GM12878 (cell line): ENCODE measurements around the gene ZFP62. TPM values are rescaled to one million over a fixed set of nuclear protein-coding genes. Genes with fewer than 3 reads are reported as not detected.
A peak's percentile ranks its signal among the peaks of the same experiment; 100 is the strongest.

ENCODE experiments used
- EGR1 ChIP-seq, 2 experiments: IDR thresholded peaks; 1 replicate in 1 of 2; 2 replicates in 1 of 2; pipeline ENCODE4 v1.6.1; 2011 to 2012; ENCODE audit warnings: low read depth in 2 of 2, low read length in 2 of 2, borderline replicate concordance in 1 of 2, mild to moderate bottlenecking in 1 of 2, moderate library complexity in 1 of 2
- FOXM1 ChIP-seq: IDR thresholded peaks from 2 replicates; pipeline ENCODE4 v1.6.1; 2012; ENCODE audit warnings: low read depth, mild to moderate bottlenecking, inconsistent platforms, low read length, moderate library complexity
- IKZF2 ChIP-seq, 2 experiments: fragments of 450-650 bp; IDR thresholded peaks; 2 replicates each; pipeline ENCODE4 v1.6.1; 2017; ENCODE audit warnings: mild to moderate bottlenecking in 2 of 2, moderate library complexity in 2 of 2
- JUNB ChIP-seq: IDR thresholded peaks from 2 replicates; pipeline ENCODE4 v1.6.1; 2016; ENCODE audit warnings: antibody characterized with exemption, mild to moderate bottlenecking
- MEF2B ChIP-seq: fragments of 450-650 bp; IDR thresholded peaks from 2 replicates; pipeline ENCODE4 v1.6.1; 2018; ENCODE audit warnings: mild to moderate bottlenecking, moderate library complexity; ENCODE audit not compliant: partially characterized antibody, poor library complexity, severe bottlenecking
- NR2C1 ChIP-seq: fragments of 450-650 bp; IDR thresholded peaks from 2 replicates; pipeline ENCODE4 v1.6.1; 2017; ENCODE audit warnings: antibody characterized with exemption, mild to moderate bottlenecking, moderate library complexity
- NR2C2 ChIP-seq: IDR thresholded peaks from 2 replicates; pipeline ENCODE4 v1.6.1; 2011; ENCODE audit warnings: borderline replicate concordance, low read depth; ENCODE audit not compliant: control insufficient read depth, insufficient read length
- NR2F1 ChIP-seq: fragments of 450-650 bp; conservative IDR thresholded peaks from 2 replicates; pipeline ENCODE4 v1.6.1; 2017; ENCODE audit warnings: mild to moderate bottlenecking
- PAX5 ChIP-seq: IDR thresholded peaks from 2 replicates; pipeline ENCODE4 v1.6.1; 2011; ENCODE audit warnings: low read depth, low read length, borderline replicate concordance
- PML ChIP-seq: IDR thresholded peaks from 2 replicates; pipeline ENCODE4 v1.6.1; 2012; ENCODE audit warnings: low read length, inconsistent platforms
- RAD51 ChIP-seq: fragments of 450-650 bp; IDR thresholded peaks from 2 replicates; pipeline ENCODE4 v1.6.1; 2016; ENCODE audit warnings: moderate library complexity, mild to moderate bottlenecking, inconsistent platforms
- RCOR1 ChIP-seq: conservative IDR thresholded peaks from 2 replicates; pipeline ENCODE4 v1.6.1; 2012; ENCODE audit warnings: low read depth, low read length, improper control_type of control experiment
- SIX5 ChIP-seq: IDR thresholded peaks from 2 replicates; pipeline ENCODE4 v1.6.1; 2011; ENCODE audit warnings: mild to moderate bottlenecking, low read depth, low read length, moderate library complexity; ENCODE audit not compliant: severe bottlenecking
- TAF1 ChIP-seq: IDR thresholded peaks from 2 replicates; pipeline ENCODE4 v1.6.1; 2011; ENCODE audit warnings: mild to moderate bottlenecking, low read depth, low read length, borderline replicate concordance
- polyA plus RNA-seq, 11 experiments: library from polyadenylated mRNA; depleted of rRNA in 4 of 11; unstranded in 6 of 11; stranded (reverse) in 5 of 11; fragments of >200 nt; fragmentation: Nextera tagmentation in 4 of 11; fragmentation: Illumina TruSeq in 1 of 11; extraction: Ambion mirVana in 4 of 11; extraction: Trizol in 1 of 11; gene quantifications; 1 replicate in 1 of 11; 2 replicates in 10 of 11; pipeline versions ENCODE4 v1.2.1 to v1.2.3, GENCODE V29; 2011 to 2016; ENCODE audit warnings: inconsistent platforms in 2 of 11, missing spikeins in 2 of 11, low read depth in 1 of 11
- total RNA-seq, 4 experiments: library from RNA; depleted of rRNA in 3 of 4; stranded (reverse); fragments of >200 nt in 3 of 4; fragmentation: Illumina TruSeq in 1 of 4; extraction: Trizol in 1 of 4; gene quantifications; 2 replicates each; pipeline versions ENCODE4 v1.2.1 to v1.2.3, GENCODE V29; 2013 to 2021
- TF ChIP-seq, protein P1 (sequence below): fragments of 450-650 bp; formaldehyde crosslinking; IDR thresholded peaks from 2 replicates; pipeline ENCODE4 v1.4.0; 2022; ENCODE audit warnings: mild to moderate bottlenecking, moderate library complexity
- TF ChIP-seq, protein P2 (sequence below): fragments of 450-650 bp; conservative IDR thresholded peaks from 2 replicates; pipeline ENCODE4 v1.6.1; 2017; ENCODE audit warnings: mild to moderate bottlenecking, moderate library complexity
- TF ChIP-seq, protein P3 (sequence below): IDR thresholded peaks from 2 replicates; pipeline ENCODE4 v1.6.1; 2011; ENCODE audit warnings: low read depth, low read length, improper control_type of control experiment, borderline replicate concordance
- TF ChIP-seq, protein P4 (sequence below): fragments of 450-650 bp; IDR thresholded peaks from 2 replicates; pipeline ENCODE4 v1.6.1; 2017; ENCODE audit warnings: mild to moderate bottlenecking
- TF ChIP-seq, protein P5 (sequence below): fragments of 450-650 bp; IDR thresholded peaks from 2 replicates; pipeline ENCODE4 v1.6.1; 2017; ENCODE audit warnings: low read depth, mild to moderate bottlenecking, moderate library complexity

The ZFP62 gene
- total and polyA plus RNA-seq, 10 of the 15 experiments (the other 5 are each of a cell fraction or from before 2014, with no cell fraction given): 9.2 to 39.7 (median 21.1) TPM

DNA sequence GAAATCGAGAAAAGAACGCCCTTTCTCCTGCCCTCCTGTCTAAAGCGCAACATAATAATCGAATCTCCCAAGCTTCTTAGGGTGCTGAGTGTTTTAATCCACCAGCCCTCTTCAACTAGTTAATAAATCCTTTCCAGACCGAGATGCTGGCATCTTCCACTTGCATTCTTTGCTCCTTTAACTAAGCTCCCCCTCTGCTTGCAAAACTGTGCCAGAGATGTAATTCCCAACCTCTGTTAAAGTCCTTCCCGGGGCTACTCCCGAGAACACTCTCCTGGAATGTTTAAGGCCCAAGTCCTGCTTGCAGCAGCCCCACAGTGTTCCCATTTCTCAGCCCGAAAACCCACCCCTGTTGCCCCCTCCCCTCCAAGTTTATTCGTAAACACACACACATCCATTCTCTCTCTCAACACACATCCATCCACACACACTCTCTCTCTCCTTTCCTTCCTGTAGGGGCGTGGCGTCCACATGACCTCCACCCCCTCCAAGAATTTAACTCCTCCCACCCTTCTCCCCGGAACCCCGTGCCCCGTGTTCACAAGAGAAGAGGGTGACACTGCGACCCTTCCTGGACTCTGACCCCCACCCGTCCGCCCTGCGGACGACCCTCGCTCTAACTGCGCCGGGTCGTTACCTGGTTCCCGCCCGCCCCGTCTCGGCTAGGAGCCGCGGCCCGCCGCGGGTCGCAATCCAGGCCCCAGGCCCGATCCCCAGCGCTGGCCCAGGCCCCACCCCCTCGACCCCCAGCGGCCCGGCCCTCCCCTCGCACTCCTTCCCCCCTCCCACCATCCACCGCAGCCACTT is 51.5 kb downstream of the ZFP62 start (continued):
- TF ChIP-seq, protein P1, sequence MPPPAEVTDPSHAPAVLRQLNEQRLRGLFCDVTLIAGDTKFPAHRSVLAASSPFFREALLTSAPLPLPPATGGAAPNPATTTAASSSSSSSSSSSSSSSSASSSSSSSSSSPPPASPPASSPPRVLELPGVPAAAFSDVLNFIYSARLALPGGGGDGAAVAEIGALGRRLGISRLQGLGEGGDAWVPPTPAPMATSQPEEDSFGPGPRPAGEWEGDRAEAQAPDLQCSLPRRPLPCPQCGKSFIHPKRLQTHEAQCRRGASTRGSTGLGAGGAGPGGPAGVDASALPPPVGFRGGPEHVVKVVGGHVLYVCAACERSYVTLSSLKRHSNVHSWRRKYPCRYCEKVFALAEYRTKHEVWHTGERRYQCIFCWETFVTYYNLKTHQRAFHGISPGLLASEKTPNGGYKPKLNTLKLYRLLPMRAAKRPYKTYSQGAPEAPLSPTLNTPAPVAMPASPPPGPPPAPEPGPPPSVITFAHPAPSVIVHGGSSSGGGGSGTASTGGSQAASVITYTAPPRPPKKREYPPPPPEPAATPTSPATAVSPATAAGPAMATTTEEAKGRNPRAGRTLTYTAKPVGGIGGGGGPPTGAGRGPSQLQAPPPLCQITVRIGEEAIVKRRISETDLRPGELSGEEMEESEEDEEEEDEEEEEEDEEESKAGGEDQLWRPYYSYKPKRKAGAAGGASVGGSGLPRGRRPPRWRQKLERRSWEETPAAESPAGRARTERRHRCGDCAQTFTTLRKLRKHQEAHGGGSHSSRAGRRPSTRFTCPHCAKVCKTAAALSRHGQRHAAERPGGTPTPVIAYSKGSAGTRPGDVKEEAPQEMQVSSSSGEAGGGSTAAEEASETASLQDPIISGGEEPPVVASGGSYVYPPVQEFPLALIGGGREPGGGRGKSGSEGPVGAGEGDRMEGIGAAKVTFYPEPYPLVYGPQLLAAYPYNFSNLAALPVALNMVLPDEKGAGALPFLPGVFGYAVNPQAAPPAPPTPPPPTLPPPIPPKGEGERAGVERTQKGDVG: no peak
- TF ChIP-seq TAF1 (peak; percentile 62; the same call in 1 of the 2 replicates), JUNB (no peak), PAX5 (no peak), NR2C1 (peak; percentile 73), EGR1 (IDR thresholded peaks at IDR 0.05; ENCODE audit: borderline replicate concordance in 1 of 2, low read depth in 2 of 2, low read length in 2 of 2) (peak in 1 of 2 experiments; percentile 54; a peak in 1 of 3 replicates), NR2C2 (no peak), NR2F1 (peak; percentile 94), SIX5 (no peak), FOXM1 (no peak), MEF2B (no peak), PML (no peak), RAD51 (peak; percentile 84), IKZF2 (IDR thresholded peaks at IDR 0.05) (peak in 1 of 2 experiments; percentile 45; a peak in 1 of 4 replicates), RCOR1 (no peak)
- TF ChIP-seq, protein P2, sequence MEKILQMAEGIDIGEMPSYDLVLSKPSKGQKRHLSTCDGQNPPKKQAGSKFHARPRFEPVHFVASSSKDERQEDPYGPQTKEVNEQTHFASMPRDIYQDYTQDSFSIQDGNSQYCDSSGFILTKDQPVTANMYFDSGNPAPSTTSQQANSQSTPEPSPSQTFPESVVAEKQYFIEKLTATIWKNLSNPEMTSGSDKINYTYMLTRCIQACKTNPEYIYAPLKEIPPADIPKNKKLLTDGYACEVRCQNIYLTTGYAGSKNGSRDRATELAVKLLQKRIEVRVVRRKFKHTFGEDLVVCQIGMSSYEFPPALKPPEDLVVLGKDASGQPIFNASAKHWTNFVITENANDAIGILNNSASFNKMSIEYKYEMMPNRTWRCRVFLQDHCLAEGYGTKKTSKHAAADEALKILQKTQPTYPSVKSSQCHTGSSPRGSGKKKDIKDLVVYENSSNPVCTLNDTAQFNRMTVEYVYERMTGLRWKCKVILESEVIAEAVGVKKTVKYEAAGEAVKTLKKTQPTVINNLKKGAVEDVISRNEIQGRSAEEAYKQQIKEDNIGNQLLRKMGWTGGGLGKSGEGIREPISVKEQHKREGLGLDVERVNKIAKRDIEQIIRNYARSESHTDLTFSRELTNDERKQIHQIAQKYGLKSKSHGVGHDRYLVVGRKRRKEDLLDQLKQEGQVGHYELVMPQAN: no peak
- TF ChIP-seq, protein P3, sequence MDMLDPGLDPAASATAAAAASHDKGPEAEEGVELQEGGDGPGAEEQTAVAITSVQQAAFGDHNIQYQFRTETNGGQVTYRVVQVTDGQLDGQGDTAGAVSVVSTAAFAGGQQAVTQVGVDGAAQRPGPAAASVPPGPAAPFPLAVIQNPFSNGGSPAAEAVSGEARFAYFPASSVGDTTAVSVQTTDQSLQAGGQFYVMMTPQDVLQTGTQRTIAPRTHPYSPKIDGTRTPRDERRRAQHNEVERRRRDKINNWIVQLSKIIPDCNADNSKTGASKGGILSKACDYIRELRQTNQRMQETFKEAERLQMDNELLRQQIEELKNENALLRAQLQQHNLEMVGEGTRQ: peak; percentile 48
- TF ChIP-seq, protein P4, sequence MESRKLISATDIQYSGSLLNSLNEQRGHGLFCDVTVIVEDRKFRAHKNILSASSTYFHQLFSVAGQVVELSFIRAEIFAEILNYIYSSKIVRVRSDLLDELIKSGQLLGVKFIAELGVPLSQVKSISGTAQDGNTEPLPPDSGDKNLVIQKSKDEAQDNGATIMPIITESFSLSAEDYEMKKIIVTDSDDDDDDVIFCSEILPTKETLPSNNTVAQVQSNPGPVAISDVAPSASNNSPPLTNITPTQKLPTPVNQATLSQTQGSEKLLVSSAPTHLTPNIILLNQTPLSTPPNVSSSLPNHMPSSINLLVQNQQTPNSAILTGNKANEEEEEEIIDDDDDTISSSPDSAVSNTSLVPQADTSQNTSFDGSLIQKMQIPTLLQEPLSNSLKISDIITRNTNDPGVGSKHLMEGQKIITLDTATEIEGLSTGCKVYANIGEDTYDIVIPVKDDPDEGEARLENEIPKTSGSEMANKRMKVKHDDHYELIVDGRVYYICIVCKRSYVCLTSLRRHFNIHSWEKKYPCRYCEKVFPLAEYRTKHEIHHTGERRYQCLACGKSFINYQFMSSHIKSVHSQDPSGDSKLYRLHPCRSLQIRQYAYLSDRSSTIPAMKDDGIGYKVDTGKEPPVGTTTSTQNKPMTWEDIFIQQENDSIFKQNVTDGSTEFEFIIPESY: no peak
- TF ChIP-seq, protein P5, sequence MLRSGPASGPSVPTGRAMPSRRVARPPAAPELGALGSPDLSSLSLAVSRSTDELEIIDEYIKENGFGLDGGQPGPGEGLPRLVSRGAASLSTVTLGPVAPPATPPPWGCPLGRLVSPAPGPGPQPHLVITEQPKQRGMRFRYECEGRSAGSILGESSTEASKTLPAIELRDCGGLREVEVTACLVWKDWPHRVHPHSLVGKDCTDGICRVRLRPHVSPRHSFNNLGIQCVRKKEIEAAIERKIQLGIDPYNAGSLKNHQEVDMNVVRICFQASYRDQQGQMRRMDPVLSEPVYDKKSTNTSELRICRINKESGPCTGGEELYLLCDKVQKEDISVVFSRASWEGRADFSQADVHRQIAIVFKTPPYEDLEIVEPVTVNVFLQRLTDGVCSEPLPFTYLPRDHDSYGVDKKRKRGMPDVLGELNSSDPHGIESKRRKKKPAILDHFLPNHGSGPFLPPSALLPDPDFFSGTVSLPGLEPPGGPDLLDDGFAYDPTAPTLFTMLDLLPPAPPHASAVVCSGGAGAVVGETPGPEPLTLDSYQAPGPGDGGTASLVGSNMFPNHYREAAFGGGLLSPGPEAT: no peak
